Measurements from ENCODE around the gene MTHFD1L.
"Not testable (repeated sequence)": the region's sequence is repeated elsewhere in the genome, so short reads cannot be mapped to it uniquely, and the experiment has no call there.

- TF ChIP-seq CTCF (conservative IDR thresholded peaks at IDR 0.05; ENCODE audit: low read length); EZH2phosphoT487 (IDR thresholded peaks at IDR 0.05; ENCODE audit: borderline replicate concordance): not testable (repeated sequence)
These were observed 258.1 kb downstream of the MTHFD1L start for GRCh38 chr6:151123641-151124040.
